Thyroid gland (tissue), 4 donors: ENCODE measurements around the gene IRF2BPL. TPM values are rescaled to one million over a fixed set of nuclear protein-coding genes. Genes with fewer than 3 reads are reported as not detected.

Experiments
- DNase-seq, 2 donors: peaks; one replicate each; pipeline ENCODE4 v3.0.0-alpha.2; 2019
- H3K27ac ChIP-seq, 3 donors: fragments of 200-600 bp; sonication (generic); 1 replicate in 2 of 3; 2 replicates in 1 of 3; pipeline ENCODE4 v1.5.1; 2016 to 2019; ENCODE audit warnings: mild to moderate bottlenecking in 1 of 3, moderate library complexity in 1 of 3
- H3K27me3 ChIP-seq: fragments of 200-600 bp; sonication (generic); one replicate; pipeline ENCODE4 v1.5.1; 2019
- H3K36me3 ChIP-seq, 2 donors: fragments of 200-600 bp; sonication (generic); one replicate each; pipeline ENCODE4 v1.5.1; 2016 to 2019
- H3K4me1 ChIP-seq, 2 donors: fragments of 200-600 bp; sonication (generic); one replicate each; pipeline ENCODE4 v1.5.1; 2017 to 2019
- H3K4me3 ChIP-seq, 3 donors: fragments of 200-600 bp; sonication (generic); replicated peaks in 1 of 3; 1 replicate in 2 of 3; 2 replicates in 1 of 3; pipeline ENCODE4 v1.5.1; 2016; ENCODE audit warnings: mild to moderate bottlenecking in 1 of 3
- H3K9me3 ChIP-seq: fragments of 200-600 bp; sonication (generic); one replicate; pipeline ENCODE4 v1.5.1; 2017
- CTCF ChIP-seq, 6 experiments: fragments of 200-600 bp in 3 of 6; fragments of 450-650 bp in 3 of 6; sonication (generic) in 3 of 6; IDR thresholded peaks; one replicate each; pipeline ENCODE4 v1.5.1; 2016 to 2019; ENCODE audit warnings: antibody characterized with exemption in 6 of 6, mild to moderate bottlenecking in 2 of 6, inconsistent platforms in 1 of 6, moderate library complexity in 1 of 6
- POLR2A ChIP-seq, 2 donors: fragments of 450-650 bp; IDR thresholded peaks; one replicate each; pipeline ENCODE4 v1.6.1; 2017; ENCODE audit warnings: antibody characterized with exemption in 2 of 2, mild to moderate bottlenecking in 2 of 2, moderate library complexity in 1 of 2
- WGBS, 2 donors: methylation state at CpG; one replicate each; pipeline ENCODE4 v1.1.5; 2017; 5-methylcytosine and 5-hydroxymethylcytosine counted together
- intact Hi-C: fragments of 100-400 bp; cut with DNase I; formaldehyde crosslinking; loops from one replicate; pipeline ENCODE4 v1.15.1; 2023
- total RNA-seq, 4 donors: library from RNA; depleted of rRNA; stranded (reverse); fragments of >200 nt; gene quantifications; one replicate each; pipeline ENCODE4 v1.2.3, GENCODE V29; 2016

Gene IRF2BPL
- total RNA-seq, 4 donors from 2014 or later = 43.9 to 103 (median 78.4) TPM

- TF ChIP-seq CTCF (IDR thresholded peaks at IDR 0.05) = no peak
- no peak for TF ChIP-seq POLR2A (IDR thresholded peaks at IDR 0.05)
- no peak overlapping the region for H3K4me3 ChIP-seq
- no peaks in the 10 kb centered on the region for H3K36me3 ChIP-seq
- WGBS, 2 donors = 84 to 85% methylated on average over 6 of the region's 6 CpGs
- H3K9me3 ChIP-seq = no peaks in the 10 kb centered on the region
- H3K27ac ChIP-seq = no peak overlapping the region
- no peak for DNase-seq
- no peaks in the 10 kb centered on the region for H3K27me3 ChIP-seq
- no peaks in the 10 kb centered on the region for H3K4me1 ChIP-seq
- intact Hi-C loops = no loop called here
Observed at GRCh38 chr14:76997257-76997970, 31.1 kb downstream of the IRF2BPL start.

DNA sequence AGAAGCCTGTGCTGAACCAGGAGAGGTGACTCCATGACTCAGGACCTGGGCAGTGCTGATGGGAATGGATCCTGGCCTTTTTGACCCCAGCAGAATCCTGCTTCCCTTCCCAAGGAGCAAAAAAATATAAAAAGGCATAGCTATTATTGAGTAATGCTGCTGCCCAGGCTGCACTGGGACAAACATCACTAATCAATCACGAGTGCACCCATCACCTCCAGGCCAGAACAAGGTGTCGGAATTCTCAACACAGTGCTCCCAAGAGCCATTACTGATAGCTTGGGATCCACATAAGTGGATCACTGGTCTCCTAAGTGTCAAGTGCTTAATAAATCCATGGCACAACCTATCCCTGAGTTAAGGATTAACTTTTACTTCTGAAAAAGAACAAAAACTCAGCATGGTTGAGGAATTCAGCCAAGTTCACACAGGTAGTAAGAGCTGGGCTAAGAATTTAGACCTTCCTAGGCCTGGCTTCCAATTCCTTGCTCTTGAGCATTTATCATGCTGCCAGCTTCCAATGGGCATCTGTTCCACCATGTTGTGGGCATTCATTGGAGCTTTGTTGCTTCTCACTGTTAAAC lies 31.9 kb downstream of the IRF2BPL start:
- Histone ChIP-seq H3K27ac (no peak overlapping the region), H3K4me3 (no peak overlapping the region), H3K27me3 (no peaks in the 10 kb centered on the region), H3K36me3 (no peaks in the 10 kb centered on the region), H3K9me3 (no peaks in the 10 kb centered on the region), H3K4me1 (no peaks in the 10 kb centered on the region)
- no peak for TF ChIP-seq CTCF (IDR thresholded peaks at IDR 0.05)
- TF ChIP-seq POLR2A (IDR thresholded peaks at IDR 0.05) = no peak
- 98% methylated on average over 2 of the region's 2 CpGs; no CpG with 5 or more reads in 1 of the 2 donors for WGBS, 2 donors
- DNase-seq = no peak
- intact Hi-C loops = no loop called here

DNA sequence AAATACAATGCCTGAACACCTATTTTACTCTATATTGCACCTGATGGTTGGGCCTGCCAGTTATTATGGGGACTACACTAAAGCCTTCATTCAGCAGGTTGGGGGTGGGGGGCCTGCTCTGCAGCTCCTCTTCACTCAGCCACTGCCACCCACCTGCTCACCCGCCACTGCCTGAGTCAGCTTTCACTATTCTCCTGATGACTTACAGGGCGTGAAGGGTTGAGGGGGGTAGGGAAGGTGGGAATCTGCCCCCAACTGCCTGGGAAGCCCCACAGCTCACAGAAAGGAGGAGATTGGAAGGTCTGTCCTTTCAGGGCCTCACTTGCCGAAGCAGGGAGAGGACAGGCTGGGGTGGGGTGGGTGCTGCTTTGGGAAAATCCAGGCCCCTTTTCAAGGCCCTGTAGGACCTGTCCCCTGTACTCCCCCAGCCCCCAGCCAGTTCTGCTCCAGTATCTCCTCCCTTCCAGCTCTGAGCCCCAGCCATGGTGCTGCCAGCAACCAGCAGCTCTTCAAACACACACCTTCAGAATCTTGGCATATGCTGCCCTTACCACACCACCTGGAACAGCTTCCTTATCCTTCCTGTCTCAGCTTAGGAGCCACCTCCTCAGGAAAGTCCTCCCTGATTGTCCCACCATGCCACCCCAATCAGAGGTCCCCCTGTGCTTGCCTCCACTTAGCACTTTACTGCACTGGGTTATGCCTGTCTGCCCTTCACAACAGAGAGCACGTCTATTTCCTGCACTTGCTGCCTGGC lies 33.1 kb downstream of the IRF2BPL start:
- no peak for DNase-seq
- H3K27me3 ChIP-seq = no peaks in the 10 kb centered on the region
- 82 to 91% methylated on average over 3 to 4 of the region's 4 CpGs for WGBS, 2 donors
- H3K4me1 ChIP-seq = no peaks in the 10 kb centered on the region
- no peaks in the 10 kb centered on the region for H3K36me3 ChIP-seq
- no peak overlapping the region for H3K4me3 ChIP-seq
- H3K9me3 ChIP-seq = no peaks in the 10 kb centered on the region
- no peak for TF ChIP-seq CTCF (IDR thresholded peaks at IDR 0.05)
- TF ChIP-seq POLR2A (IDR thresholded peaks at IDR 0.05) = no peak
- intact Hi-C loops = no loop called here
- no peak overlapping the region for H3K27ac ChIP-seq

GRCh38 chr14:76993752-76994151 lies 34.8 kb downstream of the IRF2BPL start:
- H3K27me3 ChIP-seq = no peaks in the 10 kb centered on the region
- no peak for DNase-seq
- no peak overlapping the region for H3K27ac ChIP-seq
- 96 to 99% methylated on average over 6 of the region's 6 CpGs for WGBS, 2 donors
- H3K4me3 ChIP-seq = no peak overlapping the region
- H3K4me1 ChIP-seq = no peaks in the 10 kb centered on the region
- H3K9me3 ChIP-seq = no peaks in the 10 kb centered on the region
- intact Hi-C loops = no loop called here
- no peak for TF ChIP-seq POLR2A (IDR thresholded peaks at IDR 0.05)
- no peak for TF ChIP-seq CTCF (IDR thresholded peaks at IDR 0.05)
- H3K36me3 ChIP-seq = no peaks in the 10 kb centered on the region

DNA sequence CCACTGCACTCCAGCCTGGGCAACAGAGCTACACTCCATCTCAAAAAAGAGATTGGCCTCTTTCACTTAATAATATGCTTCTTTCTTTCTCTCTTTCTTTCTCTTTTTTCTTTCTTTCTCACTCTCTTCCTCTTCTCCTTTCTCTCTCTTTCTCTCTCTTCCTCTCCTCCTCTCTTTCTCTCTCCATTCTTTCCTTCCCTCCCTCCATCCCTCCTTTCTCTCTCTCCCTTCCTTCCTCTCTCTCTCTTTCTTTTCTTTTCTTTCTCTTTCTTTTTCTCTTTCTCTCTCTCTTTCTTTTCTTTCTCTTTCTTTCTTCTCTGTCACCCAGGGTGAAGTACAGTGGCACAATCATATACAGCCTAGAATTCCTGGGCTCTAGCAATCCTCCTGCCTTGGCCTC lies 38.4 kb downstream of the IRF2BPL start:
- intact Hi-C loops = no loop called here
- DNase-seq = no peak
- Histone ChIP-seq H3K4me1 (no peaks in the 10 kb centered on the region), H3K4me3 (no peak overlapping the region), H3K27ac (no peak overlapping the region), H3K9me3 (no peaks in the 10 kb centered on the region), H3K36me3 (no peaks in the 10 kb centered on the region), H3K27me3 (no peaks in the 10 kb centered on the region)
- TF ChIP-seq POLR2A (IDR thresholded peaks at IDR 0.05) = no peak
- no peak for TF ChIP-seq CTCF (IDR thresholded peaks at IDR 0.05)
